HFFc6 (cell line): Measurements from ENCODE around the gene PLVAP. TPM values are rescaled to one million over a fixed set of nuclear protein-coding genes. Genes with fewer than 3 reads are reported as not detected.

Source experiments
- DNase-seq: peaks from one replicate; pipeline ENCODE4 v3.0.0-alpha.2; 2018
- H3K27ac Mint-ChIP-seq: 2 replicates; pipeline ENCODE4 v1.8.0; 2020; ENCODE audit warnings: mild to moderate bottlenecking, mixed read lengths
- H3K27me3 Mint-ChIP-seq: 2 replicates; pipeline ENCODE4 v1.8.0; 2021; ENCODE audit warnings: mild to moderate bottlenecking, moderate library complexity, mixed read lengths; ENCODE audit not compliant: insufficient read depth
- H3K36me3 Mint-ChIP-seq: 2 replicates; pipeline ENCODE4 v1.8.0; 2021; ENCODE audit warnings: low read depth, mixed read lengths
- H3K4me1 Mint-ChIP-seq: 2 replicates; pipeline ENCODE4 v1.8.0; 2020; ENCODE audit warnings: low read depth, mixed read lengths
- H3K4me3 Mint-ChIP-seq: 2 replicates; pipeline ENCODE4 v1.8.0; 2020; ENCODE audit warnings: mild to moderate bottlenecking, moderate library complexity, mixed read lengths
- H3K9me3 Mint-ChIP-seq: 2 replicates; pipeline ENCODE4 v1.8.0; 2020; ENCODE audit warnings: mild to moderate bottlenecking, mixed read lengths
- CTCF ChIP-seq: fragments of 200-600 bp; sonication (generic); IDR thresholded peaks from 2 replicates; pipeline ENCODE4 v1.5.0; 2021; ENCODE audit warnings: antibody characterized with exemption, mild to moderate bottlenecking
- total RNA-seq, 6 experiments: library from RNA; stranded (reverse); fragmentation: NEBNext Ultra II Directional; extraction: Animal tissue kit (Norgen Biotek cat#: 25700); gene quantifications; 2 replicates in 1 of 6; 3 replicates in 5 of 6; pipeline ENCODE4 v1.2.3, GENCODE V29; 2021

The PLVAP gene
- total RNA-seq, 6 experiments from 2014 or later = not detected

GRCh38 chr19:17339088-17339741 is 37.9 kb downstream of the PLVAP start:
- Mint-ChIP-seq H3K36me3 (no peaks in the 10 kb centered on the region), H3K9me3 (no peaks in the 10 kb centered on the region), H3K4me3 (no peak overlapping the region; the same call in 1 of the 2 replicates), H3K27ac (no peak overlapping the region), H3K27me3 (peaks cover 2% of the 10 kb centered on the region; the same call in 1 of the 2 replicates), H3K4me1 (peaks cover 7% of the 10 kb centered on the region; the same call in 1 of the 2 replicates)
- no peak for TF ChIP-seq CTCF
- no peak for DNase-seq

GRCh38 chr19:17338433-17339078 is 38.6 kb downstream of the PLVAP start:
- Mint-ChIP-seq H3K36me3 (no peaks in the 10 kb centered on the region), H3K27me3 (peaks cover 2% of the 10 kb centered on the region; the same call in 1 of the 2 replicates)

GRCh38 chr19:17337675-17338432 is 39.3 kb downstream of the PLVAP start:
- TF ChIP-seq CTCF = no peak
- Mint-ChIP-seq H3K36me3 (peaks cover 5% of the 10 kb centered on the region), H3K4me1 (peaks cover 12% of the 10 kb centered on the region), H3K27me3 (peaks cover 2% of the 10 kb centered on the region; the same call in 1 of the 2 replicates), H3K4me3 (peak overlapping the region; percentile 94), H3K27ac (peak overlapping the region; percentile 91), H3K9me3 (0 out of 2 replicates have a peak, but pooled peaks cover under 1% of the 10 kb centered on the region)
- DNase-seq = no peak

More at GRCh38 chr19:17338433-17339078, 38.6 kb downstream of the PLVAP start:
- Mint-ChIP-seq H3K9me3 (no peaks in the 10 kb centered on the region), H3K4me3 (peak overlapping the region; percentile 94), H3K4me1 (peaks cover 12% of the 10 kb centered on the region), H3K27ac (no peak overlapping the region; the same call in 1 of the 2 replicates)
- TF ChIP-seq CTCF = no peak
- DNase-seq = no peak

GRCh38 chr19:17336872-17337674 is 40.1 kb downstream of the PLVAP start, which contains the start of gene GTPBP3:
GTPBP3 (plus strand) TSS chr19:17337553; CDS start chr19:17337612, 59 bp downstream.
- H3K36me3 Mint-ChIP-seq = peaks cover 10% of the 10 kb centered on the region
- DNase-seq = peak; percentile 98
- peaks cover 12% of the 10 kb centered on the region for H3K4me1 Mint-ChIP-seq
- no peak for TF ChIP-seq CTCF
- 0 out of 2 replicates have a peak, but pooled peaks cover 4% of the 10 kb centered on the region for H3K9me3 Mint-ChIP-seq
- H3K4me3 Mint-ChIP-seq = peak within 1 kb of the TSS; percentile 94
- peaks cover 2% of the 10 kb centered on the region; the same call in 1 of the 2 replicates for H3K27me3 Mint-ChIP-seq
- H3K27ac Mint-ChIP-seq = peak within 1 kb of the TSS; percentile 91

GRCh38 chr19:17335575-17335974 is 41.6 kb downstream of the PLVAP start:
- H3K4me1 Mint-ChIP-seq = peaks cover 12% of the 10 kb centered on the region
- peaks cover 10% of the 10 kb centered on the region for H3K36me3 Mint-ChIP-seq
- peak overlapping the region; percentile 39; the same call in 1 of the 2 replicates for H3K4me3 Mint-ChIP-seq
- no peak for TF ChIP-seq CTCF
- peaks cover 3% of the 10 kb centered on the region; the same call in 1 of the 2 replicates for H3K27me3 Mint-ChIP-seq
- H3K9me3 Mint-ChIP-seq = 0 out of 2 replicates have a peak, but pooled peaks cover 4% of the 10 kb centered on the region
- no peak for DNase-seq
- H3K27ac Mint-ChIP-seq = no peak overlapping the region
